IMR-90 (cell line): Measurements from ENCODE around the gene EMID1.

Experiments used
- POLR2A ChIP-seq: IDR thresholded peaks from 2 replicates; pipeline ENCODE4 v1.6.1; 2012; ENCODE audit warnings: mild to moderate bottlenecking, low read depth, low read length
- RAD21 ChIP-seq: IDR thresholded peaks from 2 replicates; pipeline ENCODE4 v1.6.1; 2012; ENCODE audit warnings: low read length, improper control_type of control experiment
- RCOR1 ChIP-seq: IDR thresholded peaks from 2 replicates; pipeline ENCODE4 v1.6.1; 2012; ENCODE audit warnings: mild to moderate bottlenecking, low read length, improper control_type of control experiment; ENCODE audit not compliant: insufficient replicate concordance
- RFX5 ChIP-seq: IDR thresholded peaks from 2 replicates; pipeline ENCODE4 v1.8.0; 2012; ENCODE audit warnings: low read depth, mild to moderate bottlenecking, low read length, moderate library complexity
- TF ChIP-seq, protein P1 (sequence below): conservative IDR thresholded peaks from 2 replicates; pipeline ENCODE4 v1.5.1; 2012; ENCODE audit warnings: mild to moderate bottlenecking, low read depth, low read length, improper control_type of control experiment

DNA sequence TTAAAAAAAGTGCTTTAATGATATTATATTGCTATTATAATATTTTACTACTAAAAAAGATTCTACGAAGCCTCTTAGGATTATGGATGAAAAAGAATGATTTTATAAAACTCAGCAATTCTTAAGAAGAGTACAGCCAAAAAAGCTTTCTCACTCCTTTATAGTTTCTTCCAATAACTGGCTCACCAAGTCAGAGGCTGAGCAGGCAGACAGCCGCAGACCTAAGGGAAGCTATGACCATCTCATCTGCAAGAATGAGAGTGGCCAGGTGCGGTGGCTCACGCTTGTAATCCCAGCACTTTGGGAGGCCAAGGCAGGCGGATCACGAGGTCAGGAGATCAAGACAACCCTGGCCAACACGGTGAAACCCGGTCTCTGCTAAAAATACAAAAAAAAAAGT is 12.7 kb upstream of the EMID1 start:
- TF ChIP-seq, protein P1, sequence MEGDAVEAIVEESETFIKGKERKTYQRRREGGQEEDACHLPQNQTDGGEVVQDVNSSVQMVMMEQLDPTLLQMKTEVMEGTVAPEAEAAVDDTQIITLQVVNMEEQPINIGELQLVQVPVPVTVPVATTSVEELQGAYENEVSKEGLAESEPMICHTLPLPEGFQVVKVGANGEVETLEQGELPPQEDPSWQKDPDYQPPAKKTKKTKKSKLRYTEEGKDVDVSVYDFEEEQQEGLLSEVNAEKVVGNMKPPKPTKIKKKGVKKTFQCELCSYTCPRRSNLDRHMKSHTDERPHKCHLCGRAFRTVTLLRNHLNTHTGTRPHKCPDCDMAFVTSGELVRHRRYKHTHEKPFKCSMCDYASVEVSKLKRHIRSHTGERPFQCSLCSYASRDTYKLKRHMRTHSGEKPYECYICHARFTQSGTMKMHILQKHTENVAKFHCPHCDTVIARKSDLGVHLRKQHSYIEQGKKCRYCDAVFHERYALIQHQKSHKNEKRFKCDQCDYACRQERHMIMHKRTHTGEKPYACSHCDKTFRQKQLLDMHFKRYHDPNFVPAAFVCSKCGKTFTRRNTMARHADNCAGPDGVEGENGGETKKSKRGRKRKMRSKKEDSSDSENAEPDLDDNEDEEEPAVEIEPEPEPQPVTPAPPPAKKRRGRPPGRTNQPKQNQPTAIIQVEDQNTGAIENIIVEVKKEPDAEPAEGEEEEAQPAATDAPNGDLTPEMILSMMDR: no peak
- TF ChIP-seq RCOR1 (no peak), POLR2A (no peak), RFX5 (no peak), RAD21 (no peak)
